SK-N-MC (cell line): ENCODE measurements around the gene NRXN3.

Experiments used
- DNase-seq: peaks from one replicate; pipeline ENCODE4 v3.0.0-alpha.2; 2011; ENCODE audit warnings: low read depth, low spot score
- H3K27ac ChIP-seq: fragments of 200-600 bp; sonication (generic); 2 replicates; pipeline ENCODE4 v1.5.1; 2016; ENCODE audit warnings: mixed run types
- H3K36me3 ChIP-seq: fragments of 200-600 bp; sonication (generic); 2 replicates; pipeline ENCODE4 v1.6.1; 2017; ENCODE audit warnings: antibody characterized with exemption, low read length, mixed read lengths; ENCODE audit not compliant: insufficient read depth
- H3K4me3 ChIP-seq: fragments of 200-600 bp; sonication (generic); 2 replicates; pipeline ENCODE4 v1.5.1; 2016
- H3K9ac ChIP-seq: fragments of 200-600 bp; sonication (generic); 2 replicates; pipeline ENCODE4 v1.8.0; 2017; ENCODE audit warnings: mixed run types, mixed read lengths; ENCODE audit not compliant: insufficient read length
- H3K9me3 ChIP-seq: fragments of 200-600 bp; sonication (generic); 2 replicates; pipeline ENCODE4 v1.6.1; 2017; ENCODE audit warnings: low read depth, mild to moderate bottlenecking, antibody characterized with exemption, low read length, moderate library complexity, mixed read lengths
- EZH2 ChIP-seq: fragments of 200-600 bp; sonication (generic); IDR thresholded peaks from one replicate; pipeline ENCODE4 v1.6.1; 2017; ENCODE audit warnings: antibody characterized with exemption
- FOXP2 ChIP-seq: optimal IDR thresholded peaks from 2 replicates; pipeline ENCODE3; 2011; ENCODE audit warnings: mild to moderate bottlenecking, moderate library complexity; ENCODE audit not compliant: insufficient read depth; ENCODE audit errors: extremely low read length, control extremely low read depth
- POLR2AphosphoS5 ChIP-seq: IDR thresholded peaks from 2 replicates; pipeline ENCODE4 v1.6.1; 2012; ENCODE audit warnings: mild to moderate bottlenecking, low read depth, low read length, borderline replicate concordance

The NRXN3 gene

GRCh38 chr14:78170203-78170602 lies at the start of gene NRXN3:
NRXN3 (plus strand) TSS chr14:78170373; CDS start chr14:78243094, 72,721 bp downstream.
- Histone ChIP-seq H3K4me3 (no peak within 1 kb of the TSS), H3K27ac (no peak within 1 kb of the TSS), H3K9ac (no peak within 1 kb of the TSS), H3K36me3 (no peaks in the 10 kb centered on the region), H3K9me3 (no peaks in the 10 kb centered on the region)
- TF ChIP-seq POLR2AphosphoS5 = no peak
- no peak for TF ChIP-seq FOXP2
- TF ChIP-seq EZH2 = no peak
- no peak for DNase-seq

- DNase-seq = no peak
- Histone ChIP-seq H3K9me3 (no peaks in the 10 kb centered on the region), H3K36me3 (no peaks in the 10 kb centered on the region), H3K4me3 (no peak overlapping the region), H3K9ac (no peak overlapping the region), H3K27ac (no peak overlapping the region)
- TF ChIP-seq POLR2AphosphoS5 (no peak), FOXP2 (no peak), EZH2 (no peak)
These were observed 47.7 kb upstream of the NRXN3 start for GRCh38 chr14:78122436-78122835.

GRCh38 chr14:78123650-78124253 lies 46.4 kb upstream of the NRXN3 start:
- Histone ChIP-seq H3K27ac (no peak overlapping the region), H3K9ac (no peak overlapping the region), H3K36me3 (no peaks in the 10 kb centered on the region), H3K4me3 (no peak overlapping the region), H3K9me3 (no peaks in the 10 kb centered on the region)
- DNase-seq = no peak
- no peak for TF ChIP-seq EZH2
- no peak for TF ChIP-seq FOXP2
- no peak for TF ChIP-seq POLR2AphosphoS5

GRCh38 chr14:78127961-78128360 lies 42.2 kb upstream of the NRXN3 start:
- DNase-seq = no peak
- H3K36me3 ChIP-seq = no peaks in the 10 kb centered on the region
- no peak overlapping the region for H3K27ac ChIP-seq
- H3K9ac ChIP-seq = no peak overlapping the region
- no peak overlapping the region for H3K4me3 ChIP-seq
- H3K9me3 ChIP-seq = no peaks in the 10 kb centered on the region
- no peak for TF ChIP-seq FOXP2
- TF ChIP-seq EZH2 = no peak
- no peak for TF ChIP-seq POLR2AphosphoS5

GRCh38 chr14:78129375-78129774 lies 40.8 kb upstream of the NRXN3 start:
- Histone ChIP-seq H3K36me3 (no peaks in the 10 kb centered on the region), H3K4me3 (no peak overlapping the region), H3K9me3 (no peaks in the 10 kb centered on the region), H3K27ac (no peak overlapping the region), H3K9ac (no peak overlapping the region)
- TF ChIP-seq EZH2 = no peak
- no peak for TF ChIP-seq POLR2AphosphoS5
- no peak for TF ChIP-seq FOXP2
- no peak for DNase-seq

GRCh38 chr14:78130356-78130755 lies 39.8 kb upstream of the NRXN3 start:
- no peak for DNase-seq
- Histone ChIP-seq H3K27ac (no peak overlapping the region), H3K9me3 (no peaks in the 10 kb centered on the region), H3K36me3 (no peaks in the 10 kb centered on the region), H3K4me3 (no peak overlapping the region), H3K9ac (no peak overlapping the region)
- TF ChIP-seq FOXP2 (no peak), EZH2 (no peak), POLR2AphosphoS5 (no peak)

- no peak for DNase-seq
- Histone ChIP-seq H3K9me3 (no peaks in the 10 kb centered on the region), H3K9ac (no peak overlapping the region), H3K27ac (no peak overlapping the region), H3K4me3 (no peak overlapping the region), H3K36me3 (no peaks in the 10 kb centered on the region)
- TF ChIP-seq FOXP2 (no peak), EZH2 (no peak), POLR2AphosphoS5 (no peak)
These were observed 39.0 kb upstream of the NRXN3 start for GRCh38 chr14:78131201-78131600.

- Histone ChIP-seq H3K27ac (no peak overlapping the region), H3K9me3 (no peaks in the 10 kb centered on the region), H3K9ac (no peak overlapping the region), H3K36me3 (no peaks in the 10 kb centered on the region), H3K4me3 (no peak overlapping the region)
- TF ChIP-seq POLR2AphosphoS5 = no peak
- no peak for TF ChIP-seq FOXP2
- no peak for DNase-seq
These were observed 38.6 kb upstream of the NRXN3 start for GRCh38 chr14:78131616-78132015.

DNA sequence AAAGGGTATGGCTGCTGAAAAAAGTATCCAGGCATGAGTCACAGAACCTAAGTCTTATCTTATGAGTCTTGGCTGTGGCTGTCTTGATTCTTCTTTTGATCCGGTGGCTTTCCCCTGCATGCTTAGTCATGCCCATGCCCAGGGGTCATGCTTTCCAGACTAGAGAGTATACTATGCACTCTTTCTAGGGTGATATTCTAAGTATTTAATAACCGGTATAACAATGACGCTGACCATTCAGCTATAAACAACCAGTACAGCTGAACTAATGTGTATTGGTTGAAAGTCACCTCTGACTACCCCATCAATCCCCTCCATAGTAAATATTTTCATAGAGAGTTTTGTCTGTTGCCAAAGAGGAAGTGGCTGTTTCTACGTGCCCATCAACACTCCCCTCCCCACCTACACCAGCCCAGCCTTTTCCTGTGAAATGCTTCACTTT lies 34.7 kb upstream of the NRXN3 start:
- DNase-seq = no peak
- H3K36me3 ChIP-seq = no peaks in the 10 kb centered on the region
- no peak overlapping the region for H3K4me3 ChIP-seq
- TF ChIP-seq POLR2AphosphoS5 = no peak
- TF ChIP-seq FOXP2 = no peak
- TF ChIP-seq EZH2 = no peak
- H3K27ac ChIP-seq = no peak overlapping the region
- no peaks in the 10 kb centered on the region for H3K9me3 ChIP-seq
- H3K9ac ChIP-seq = no peak overlapping the region
